ENCODE data around the gene TBX4.

Gene TBX4

GRCh38 chr17:61415374-61416210, 36.6 kb upstream of the TBX4 start:
- no peak for DNase-seq (ENCODE audit: extremely low read depth, low read depth)
- TF ChIP-seq CTCF (IDR thresholded peaks at IDR 0.05; ENCODE audit: low read depth, low read length): no peak

- DNase-seq (ENCODE audit: extremely low read depth, low read depth): no peak
- no peak for TF ChIP-seq CTCF (IDR thresholded peaks at IDR 0.05; ENCODE audit: low read depth, low read length)
These were observed 36.0 kb upstream of the TBX4 start for GRCh38 chr17:61416211-61416539.

GRCh38 chr17:61416540-61417363, 35.5 kb upstream of the TBX4 start:
- peak; percentile 79 for DNase-seq (ENCODE audit: extremely low read depth, low read depth)
- peak; percentile 99 for TF ChIP-seq CTCF (IDR thresholded peaks at IDR 0.05; ENCODE audit: low read depth, low read length)

DNA sequence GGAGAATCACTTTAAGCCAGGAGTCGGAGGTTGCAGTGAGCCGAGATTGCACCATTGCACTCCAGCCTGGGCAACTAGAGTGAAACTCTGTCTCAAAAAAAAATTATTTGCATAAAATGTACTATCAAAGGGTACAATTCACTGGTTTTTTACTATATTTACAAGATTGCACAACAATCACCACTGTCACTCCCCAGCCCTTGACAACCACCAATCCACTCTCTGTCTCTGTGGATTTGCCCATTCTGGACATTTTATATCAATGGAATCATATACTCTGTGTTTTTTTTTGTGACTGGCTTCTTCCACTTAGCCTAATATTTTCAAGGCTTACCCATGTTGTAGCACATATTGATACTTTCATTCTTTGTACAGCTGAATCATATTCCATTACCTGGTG, 33.8 kb upstream of the TBX4 start:
- no peak for TF ChIP-seq CTCF (IDR thresholded peaks at IDR 0.05; ENCODE audit: low read depth, low read length)

DNA sequence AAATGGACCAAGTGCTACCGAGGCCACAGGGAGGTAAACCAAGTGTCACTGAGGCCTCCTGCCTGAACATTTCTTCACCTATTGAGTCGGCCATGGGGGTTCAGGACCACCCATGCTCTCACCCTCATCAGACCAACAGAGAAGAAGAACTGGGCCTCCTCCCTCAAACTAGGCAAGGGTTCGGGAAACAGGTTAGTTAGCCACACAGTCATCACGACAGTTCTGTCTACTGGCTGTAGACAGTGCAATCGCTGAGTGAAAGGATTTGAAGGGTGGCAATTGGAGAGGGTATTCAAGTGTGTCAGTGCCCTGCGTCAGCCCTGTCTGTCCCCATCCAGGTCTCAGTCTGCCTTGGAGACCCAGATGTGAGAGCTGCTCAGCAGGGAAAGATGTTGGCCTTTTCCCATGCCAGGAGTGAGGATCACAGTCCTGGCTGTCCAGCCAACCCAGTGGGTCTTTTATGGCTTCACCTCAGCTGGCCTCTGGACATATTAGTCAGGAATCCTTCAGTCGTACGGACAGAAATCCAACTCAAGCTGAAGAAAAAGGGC, 32.7 kb upstream of the TBX4 start:
- no peak for TF ChIP-seq CTCF (IDR thresholded peaks at IDR 0.05; ENCODE audit: low read depth, low read length)
- no peak for DNase-seq (ENCODE audit: extremely low read depth, low read depth)

More for the DNA sequence above, 33.8 kb upstream of the TBX4 start:
- DNase-seq (ENCODE audit: extremely low read depth, low read depth): no peak

GRCh38 chr17:61420052-61420451, 32.2 kb upstream of the TBX4 start:
- no peak for DNase-seq (ENCODE audit: extremely low read depth, low read depth)

More at GRCh38 chr17:61420052-61420451, 32.2 kb upstream of the TBX4 start:
- no peak for TF ChIP-seq CTCF (IDR thresholded peaks at IDR 0.05; ENCODE audit: low read depth, low read length)
